ENCODE results near the gene C3orf20.

- TF ChIP-seq CTCF (IDR thresholded peaks at IDR 0.05) (no peak), POLR2A (IDR thresholded peaks at IDR 0.05) (no peak)
Measured at GRCh38 chr3:14766428-14767244, 91.7 kb downstream of the C3orf20 start.

Data from esophagus squamous epithelium (tissue), 4 donors.